BE2C (cell line): ENCODE data around the gene PDSS2.

ENCODE experiments used
- DNase-seq: peaks from one replicate; pipeline ENCODE4 v3.0.0-alpha.2; 2020
- H3K27me3 ChIP-seq: fragments of 250-450 bp; sonication (Bioruptor Pico); 2 replicates; pipeline ENCODE4 v1.5.1; 2020; ENCODE audit warnings: mild to moderate bottlenecking
- H3K36me3 ChIP-seq: fragments of 250-450 bp; sonication (Bioruptor Pico); 2 replicates; pipeline ENCODE4 v1.5.1; 2020; ENCODE audit warnings: mild to moderate bottlenecking
- H3K4me1 ChIP-seq: fragments of 250-450 bp; sonication (Bioruptor Pico); 2 replicates; pipeline ENCODE4 v1.5.1; 2020
- H3K4me3 ChIP-seq: 2 replicates; pipeline ENCODE4 v1.5.1; 2011; ENCODE audit warnings: low read depth, low read length
- H3K9me3 ChIP-seq: fragments of 250-450 bp; sonication (Bioruptor Pico); 2 replicates; pipeline ENCODE4 v1.5.1; 2020
- TF ChIP-seq, protein P1 (sequence below): IDR thresholded peaks from 2 replicates; pipeline ENCODE4 v1.5.1; 2012; ENCODE audit warnings: mild to moderate bottlenecking, low read depth, low read length

The PDSS2 gene

GRCh38 chr6:107230448-107230847 lies 228.9 kb downstream of the PDSS2 start:
- no peaks in the 10 kb centered on the region for H3K27me3 ChIP-seq
- DNase-seq = no peak
- no peaks in the 10 kb centered on the region for H3K36me3 ChIP-seq
- H3K9me3 ChIP-seq = no peaks in the 10 kb centered on the region
- no peak overlapping the region for H3K4me3 ChIP-seq
- H3K4me1 ChIP-seq = no peaks in the 10 kb centered on the region
- TF ChIP-seq, protein P1, sequence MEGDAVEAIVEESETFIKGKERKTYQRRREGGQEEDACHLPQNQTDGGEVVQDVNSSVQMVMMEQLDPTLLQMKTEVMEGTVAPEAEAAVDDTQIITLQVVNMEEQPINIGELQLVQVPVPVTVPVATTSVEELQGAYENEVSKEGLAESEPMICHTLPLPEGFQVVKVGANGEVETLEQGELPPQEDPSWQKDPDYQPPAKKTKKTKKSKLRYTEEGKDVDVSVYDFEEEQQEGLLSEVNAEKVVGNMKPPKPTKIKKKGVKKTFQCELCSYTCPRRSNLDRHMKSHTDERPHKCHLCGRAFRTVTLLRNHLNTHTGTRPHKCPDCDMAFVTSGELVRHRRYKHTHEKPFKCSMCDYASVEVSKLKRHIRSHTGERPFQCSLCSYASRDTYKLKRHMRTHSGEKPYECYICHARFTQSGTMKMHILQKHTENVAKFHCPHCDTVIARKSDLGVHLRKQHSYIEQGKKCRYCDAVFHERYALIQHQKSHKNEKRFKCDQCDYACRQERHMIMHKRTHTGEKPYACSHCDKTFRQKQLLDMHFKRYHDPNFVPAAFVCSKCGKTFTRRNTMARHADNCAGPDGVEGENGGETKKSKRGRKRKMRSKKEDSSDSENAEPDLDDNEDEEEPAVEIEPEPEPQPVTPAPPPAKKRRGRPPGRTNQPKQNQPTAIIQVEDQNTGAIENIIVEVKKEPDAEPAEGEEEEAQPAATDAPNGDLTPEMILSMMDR = no peak

DNA sequence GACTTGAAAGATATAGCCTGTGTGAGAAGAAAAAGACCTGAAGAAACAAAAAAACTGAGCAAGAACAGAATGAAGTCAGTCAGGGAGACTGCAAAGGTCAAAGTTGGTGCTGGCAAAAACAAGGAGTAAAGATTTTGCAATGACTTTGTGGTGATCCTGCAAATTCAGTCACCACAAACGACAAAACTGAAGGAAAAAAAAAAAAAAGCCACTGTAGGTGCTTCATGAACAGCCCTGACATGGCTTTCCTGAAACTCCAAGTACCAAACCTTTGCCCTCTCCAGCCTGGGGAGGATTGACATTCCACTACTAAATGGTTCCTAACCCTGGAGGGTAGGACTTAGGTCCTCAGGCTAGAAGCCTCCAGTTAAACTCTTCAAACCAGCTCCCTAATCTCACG lies 229.3 kb downstream of the PDSS2 start:
- H3K27me3 ChIP-seq = no peaks in the 10 kb centered on the region
- no peaks in the 10 kb centered on the region for H3K36me3 ChIP-seq
- TF ChIP-seq, protein P1 = no peak
- H3K9me3 ChIP-seq = no peaks in the 10 kb centered on the region
- no peaks in the 10 kb centered on the region for H3K4me1 ChIP-seq
- DNase-seq = no peak
- no peak overlapping the region for H3K4me3 ChIP-seq

DNA sequence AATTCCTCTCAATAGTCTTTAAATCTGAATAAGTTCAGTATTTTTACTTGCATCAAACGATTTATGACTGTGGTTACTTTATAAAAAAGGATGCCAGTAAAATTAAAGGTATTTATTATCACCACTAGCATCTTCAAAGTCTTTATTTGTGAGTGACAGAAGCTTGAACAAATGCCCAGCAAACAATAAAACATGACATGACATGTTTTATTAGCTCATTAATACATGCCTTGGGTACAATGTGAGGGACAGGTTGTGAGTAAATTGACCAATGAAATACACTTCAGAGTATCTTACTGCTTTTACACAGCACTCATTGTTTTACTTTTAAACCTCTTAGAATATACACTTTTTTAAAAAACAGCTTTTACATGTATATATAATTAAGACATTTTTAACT lies 230.6 kb downstream of the PDSS2 start:
- TF ChIP-seq, protein P1 = no peak
- H3K4me3 ChIP-seq = no peak overlapping the region
- no peaks in the 10 kb centered on the region for H3K4me1 ChIP-seq
- H3K27me3 ChIP-seq = no peaks in the 10 kb centered on the region
- no peaks in the 10 kb centered on the region for H3K36me3 ChIP-seq
- no peak for DNase-seq
- no peaks in the 10 kb centered on the region for H3K9me3 ChIP-seq

GRCh38 chr6:107221519-107221918 lies 237.8 kb downstream of the PDSS2 start:
- no peak for DNase-seq
- TF ChIP-seq, protein P1 = no peak
- Histone ChIP-seq H3K27me3 (no peaks in the 10 kb centered on the region), H3K36me3 (no peaks in the 10 kb centered on the region), H3K9me3 (no peaks in the 10 kb centered on the region), H3K4me3 (no peak overlapping the region), H3K4me1 (0 out of 2 replicates have a peak, but pooled peaks cover 3% of the 10 kb centered on the region)

DNA sequence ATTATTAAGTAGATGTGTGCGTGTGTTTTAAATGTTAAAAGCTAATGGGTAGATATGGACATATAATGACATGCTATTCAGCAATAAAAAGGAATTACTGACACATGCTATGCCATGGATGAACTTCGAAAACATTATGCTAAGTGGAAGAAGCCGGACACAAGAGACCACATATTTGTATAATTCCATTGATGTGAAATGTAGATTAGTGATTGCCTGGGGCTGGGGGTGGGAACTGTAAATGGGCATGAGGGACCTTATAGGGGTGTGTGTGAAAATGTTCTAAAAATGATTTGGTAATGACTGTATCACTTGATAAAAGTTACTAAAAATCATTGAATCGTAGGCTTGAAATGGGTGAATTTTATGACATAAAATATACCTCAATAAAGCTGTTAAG lies 239.5 kb downstream of the PDSS2 start:
- Histone ChIP-seq H3K36me3 (no peaks in the 10 kb centered on the region), H3K4me3 (no peak overlapping the region), H3K9me3 (no peaks in the 10 kb centered on the region), H3K27me3 (no peaks in the 10 kb centered on the region), H3K4me1 (0 out of 2 replicates have a peak, but pooled peaks cover 3% of the 10 kb centered on the region)
- TF ChIP-seq, protein P1 = no peak
- no peak for DNase-seq

- TF ChIP-seq, protein P1 = 0 out of 2 replicates have a peak, but pooled peaks have one; percentile 9
- H3K9me3 ChIP-seq = no peaks in the 10 kb centered on the region
- no peaks in the 10 kb centered on the region for H3K27me3 ChIP-seq
- 0 out of 2 replicates have a peak, but pooled peaks cover 3% of the 10 kb centered on the region for H3K4me1 ChIP-seq
- no peaks in the 10 kb centered on the region for H3K36me3 ChIP-seq
- no peak overlapping the region for H3K4me3 ChIP-seq
- no peak for DNase-seq
Observed at GRCh38 chr6:107218142-107218541, 241.2 kb downstream of the PDSS2 start.
